ENCODE results near the gene IQCE. TPM values are rescaled to one million over a fixed set of nuclear protein-coding genes. Genes with fewer than 3 reads are reported as not detected.

The IQCE gene
- total RNA-seq, 6 experiments from 2014 or later: 3.7 to 7.0 (median 4.0) TPM

DNA sequence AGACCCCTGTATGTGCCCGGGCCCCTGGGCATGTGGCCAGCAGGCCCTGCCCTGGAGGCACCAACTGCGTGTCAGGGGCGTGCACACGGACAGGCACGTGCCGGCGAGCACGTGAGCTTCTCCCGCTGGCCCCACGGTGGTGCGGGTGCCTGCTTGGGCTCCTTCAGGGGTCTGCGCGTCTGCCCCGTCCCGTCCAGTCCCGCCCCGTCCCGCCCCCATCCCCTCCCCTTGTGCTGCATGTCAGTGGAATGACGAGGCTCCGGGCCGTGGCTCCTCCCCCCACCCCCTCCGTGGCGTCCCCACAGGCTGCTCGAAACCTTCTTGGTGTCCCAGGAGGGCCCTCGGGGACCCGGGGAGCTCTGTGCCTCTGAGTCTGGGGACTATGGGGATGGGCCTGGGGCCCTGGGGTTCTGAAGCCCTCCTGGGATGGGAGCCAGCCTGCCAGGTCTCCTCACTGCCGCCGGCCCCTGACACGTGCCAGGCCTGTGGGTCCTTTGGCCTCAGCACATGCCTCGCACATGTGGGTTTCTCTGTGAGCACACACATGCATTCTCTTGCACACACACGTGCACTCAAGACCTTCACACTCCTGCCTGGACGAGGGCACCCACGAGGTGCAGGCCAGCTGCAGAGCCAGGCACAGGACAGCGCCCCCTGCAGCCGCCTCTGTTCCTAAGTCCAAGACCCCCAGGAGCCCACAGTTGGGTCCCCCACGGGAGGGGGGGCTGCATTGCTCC is 101.7 kb downstream of the IQCE start:
- Histone ChIP-seq H3K36me3 (peaks cover 0 to 2% (median 0%) of the 10 kb centered on the region in 4 donors), H3K27me3 (no peaks in the 10 kb centered on the region), H3K9me3 (no peaks in the 10 kb centered on the region), H3K27ac (no peak overlapping the region), H3K4me3 (no peak overlapping the region), H3K4me1 (peaks cover 0 to 38% (median 17%) of the 10 kb centered on the region in 4 donors)
- TF ChIP-seq, protein P1, sequence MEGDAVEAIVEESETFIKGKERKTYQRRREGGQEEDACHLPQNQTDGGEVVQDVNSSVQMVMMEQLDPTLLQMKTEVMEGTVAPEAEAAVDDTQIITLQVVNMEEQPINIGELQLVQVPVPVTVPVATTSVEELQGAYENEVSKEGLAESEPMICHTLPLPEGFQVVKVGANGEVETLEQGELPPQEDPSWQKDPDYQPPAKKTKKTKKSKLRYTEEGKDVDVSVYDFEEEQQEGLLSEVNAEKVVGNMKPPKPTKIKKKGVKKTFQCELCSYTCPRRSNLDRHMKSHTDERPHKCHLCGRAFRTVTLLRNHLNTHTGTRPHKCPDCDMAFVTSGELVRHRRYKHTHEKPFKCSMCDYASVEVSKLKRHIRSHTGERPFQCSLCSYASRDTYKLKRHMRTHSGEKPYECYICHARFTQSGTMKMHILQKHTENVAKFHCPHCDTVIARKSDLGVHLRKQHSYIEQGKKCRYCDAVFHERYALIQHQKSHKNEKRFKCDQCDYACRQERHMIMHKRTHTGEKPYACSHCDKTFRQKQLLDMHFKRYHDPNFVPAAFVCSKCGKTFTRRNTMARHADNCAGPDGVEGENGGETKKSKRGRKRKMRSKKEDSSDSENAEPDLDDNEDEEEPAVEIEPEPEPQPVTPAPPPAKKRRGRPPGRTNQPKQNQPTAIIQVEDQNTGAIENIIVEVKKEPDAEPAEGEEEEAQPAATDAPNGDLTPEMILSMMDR (IDR thresholded peaks at IDR 0.05): peak in 2 of 4 donors; percentile 23
- TF ChIP-seq POLR2A (IDR thresholded peaks at IDR 0.05): no peak
- DNase-seq (peak in 1 of 3 donors; percentile 54), ATAC-seq (no peak)
- no CpG with 5 or more reads among the region's 36 CpGs for WGBS (ENCODE audit: insufficient coverage, low coverage, low lambda C conversion rate, missing lambda C conversion rate)
- intact Hi-C loops (cut with DNase I): no loop called here

DNA sequence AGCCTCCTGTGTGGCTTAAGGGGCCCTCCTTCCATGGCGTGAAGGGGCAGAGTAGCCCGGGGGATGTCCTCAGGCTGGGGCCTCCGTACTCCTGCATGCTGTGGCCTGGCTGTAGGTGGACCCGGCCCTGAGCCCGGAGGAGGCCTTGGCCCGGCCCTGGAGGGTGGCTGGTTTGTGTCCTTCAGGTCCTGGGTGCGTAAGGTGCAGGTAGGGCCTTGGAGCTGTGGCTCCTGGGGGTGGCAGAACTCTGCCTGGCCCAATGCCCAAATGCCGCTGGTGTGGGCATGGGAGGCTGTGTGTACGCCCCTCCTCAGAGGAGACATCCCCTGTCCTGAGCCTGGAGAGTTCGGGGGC is 102.3 kb downstream of the IQCE start:
- intact Hi-C loops (cut with DNase I): no loop called here
- no CpG with 5 or more reads among the region's 10 CpGs for WGBS (ENCODE audit: insufficient coverage, low coverage, low lambda C conversion rate, missing lambda C conversion rate)
- peak in 2 of 3 donors; percentile 50 to 61 for DNase-seq

DNA sequence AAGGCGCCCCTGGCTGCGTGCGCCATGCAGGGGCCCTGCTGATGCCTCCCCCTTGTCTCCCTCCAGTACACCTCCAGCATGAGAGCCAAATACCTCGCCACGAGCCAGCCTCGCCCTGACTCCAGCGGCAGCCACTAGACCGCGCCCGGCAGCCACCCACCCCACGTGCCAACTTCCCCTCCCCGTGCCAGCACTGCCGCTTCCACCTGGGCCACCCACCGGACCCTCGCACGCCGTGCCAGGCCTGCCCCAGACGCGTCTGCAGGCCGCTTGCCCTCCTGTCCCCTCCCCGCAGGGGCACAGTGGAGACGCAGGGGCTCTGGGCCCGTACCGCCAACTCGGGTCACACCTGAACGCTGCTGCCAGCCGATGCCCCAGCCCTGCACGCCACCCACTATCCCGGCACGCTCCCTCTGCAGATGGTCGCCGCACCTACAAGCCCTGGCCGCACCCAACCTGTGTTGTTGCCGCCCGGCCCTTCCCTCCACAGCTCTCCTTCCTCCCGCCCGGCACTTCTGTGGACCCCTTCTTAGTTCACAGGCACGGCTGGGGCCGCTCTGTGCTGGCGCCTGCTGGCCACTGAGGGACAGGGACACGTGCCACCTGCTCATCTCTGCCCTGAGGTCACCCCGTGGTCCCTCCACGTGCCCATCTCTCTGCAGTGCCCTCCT is 103.0 kb downstream of the IQCE start:
- peak; percentile 66 to 78 (median 78) for DNase-seq
- peak; percentile 24 to 52 (median 32) for ATAC-seq
- Histone ChIP-seq H3K36me3 (peaks cover 0 to 2% (median 0%) of the 10 kb centered on the region in 4 donors), H3K27me3 (no peaks in the 10 kb centered on the region), H3K4me3 (peak overlapping the region in 1 of 3 donors; percentile 23), H3K9me3 (no peaks in the 10 kb centered on the region), H3K27ac (peak overlapping the region in 1 of 3 donors; percentile 78), H3K4me1 (peaks cover 0 to 49% (median 23%) of the 10 kb centered on the region in 4 donors)
- 64% methylated on average over 10 of the region's 43 CpGs for WGBS (ENCODE audit: insufficient coverage, low coverage, low lambda C conversion rate, missing lambda C conversion rate)
- TF ChIP-seq, protein P1 (IDR thresholded peaks at IDR 0.05): peak; percentile 34 to 50 (median 45)
- TF ChIP-seq POLR2A (IDR thresholded peaks at IDR 0.05): no peak
- intact Hi-C loops (cut with DNase I): no loop called here

More for the DNA sequence above, 102.3 kb downstream of the IQCE start:
- peaks cover 0 to 43% (median 20%) of the 10 kb centered on the region in 4 donors for H3K4me1 ChIP-seq
- no peak for TF ChIP-seq POLR2A (IDR thresholded peaks at IDR 0.05)
- TF ChIP-seq, protein P1 (IDR thresholded peaks at IDR 0.05): no peak
- peak overlapping the region in 1 of 3 donors; percentile 78 for H3K27ac ChIP-seq
- H3K9me3 ChIP-seq: no peaks in the 10 kb centered on the region
- no peak for ATAC-seq
- no peaks in the 10 kb centered on the region for H3K27me3 ChIP-seq
- H3K4me3 ChIP-seq: no peak overlapping the region
- peaks cover 0 to 2% (median 0%) of the 10 kb centered on the region in 4 donors for H3K36me3 ChIP-seq

DNA sequence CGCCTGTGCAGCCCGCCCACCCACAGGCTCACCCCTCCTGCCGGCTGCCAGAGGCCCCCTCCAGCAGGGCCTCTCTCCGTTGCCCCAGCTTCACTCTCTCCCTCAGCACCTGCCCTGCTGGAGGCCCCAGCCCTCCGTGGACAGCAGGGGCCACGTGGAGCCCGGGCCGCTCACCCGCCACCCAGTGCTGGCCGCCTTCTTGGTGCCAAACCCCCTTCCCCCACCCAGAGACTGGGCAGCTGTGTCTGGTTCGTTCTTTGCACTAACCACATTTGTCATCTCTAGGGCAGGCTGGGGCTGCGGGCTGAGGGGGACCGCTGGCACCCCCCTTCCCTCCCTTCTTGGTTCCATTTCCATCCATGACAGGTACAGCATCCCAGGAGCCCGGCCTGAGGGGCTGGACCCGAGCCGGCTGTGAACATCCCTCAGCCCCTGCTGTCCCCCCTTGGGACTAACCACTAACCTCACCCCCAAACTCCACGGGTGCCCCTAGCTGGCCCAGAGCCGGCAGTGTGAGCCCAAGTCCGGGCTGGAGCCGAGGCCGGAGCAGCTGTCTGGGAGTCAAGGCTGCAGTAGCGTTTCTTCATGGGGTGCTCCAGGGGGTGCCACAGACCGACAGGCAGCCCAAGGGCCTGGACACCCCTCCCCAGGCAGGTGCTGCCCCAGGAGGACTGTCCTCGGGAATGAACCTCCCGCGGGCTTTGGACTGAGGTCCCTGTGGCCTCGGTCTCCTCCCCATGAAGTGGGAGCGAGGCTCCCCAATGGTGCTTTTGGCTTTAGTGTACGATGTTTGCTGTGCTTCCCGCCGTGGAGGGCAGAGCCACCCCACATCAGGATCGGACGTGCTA is 103.7 kb downstream of the IQCE start:
- WGBS (ENCODE audit: insufficient coverage, low coverage, low lambda C conversion rate, missing lambda C conversion rate): 34% methylated on average over 6 of the region's 33 CpGs
- Histone ChIP-seq H3K36me3 (peaks cover 0 to 2% (median 0%) of the 10 kb centered on the region in 4 donors), H3K4me3 (peak overlapping the region in 1 of 3 donors; percentile 23), H3K27me3 (no peaks in the 10 kb centered on the region), H3K9me3 (no peaks in the 10 kb centered on the region), H3K4me1 (peaks cover 0 to 57% (median 26%) of the 10 kb centered on the region in 4 donors), H3K27ac (peak overlapping the region in 2 of 3 donors; percentile 78 to 96)
- ATAC-seq (peak; percentile 8 to 49 (median 19)), DNase-seq (peak in 2 of 3 donors; percentile 70 to 76)
- intact Hi-C loops (cut with DNase I): no loop called here
- TF ChIP-seq, protein P1 (IDR thresholded peaks at IDR 0.05): peak in 2 of 4 donors; percentile 3 to 5
- no peak for TF ChIP-seq POLR2A (IDR thresholded peaks at IDR 0.05)
